Neuronal stem cell (in vitro differentiated cells): ENCODE data around the gene RADIL.

ENCODE experiments used
- DNase-seq: peaks from one replicate; pipeline ENCODE4 v3.0.0-alpha.2; 2013; ENCODE audit warnings: low spot score
- H2AFZ ChIP-seq: one replicate; pipeline ENCODE4 v1.6.1; 2013; ENCODE audit warnings: mild to moderate bottlenecking, low read length, inconsistent platforms
- H2AK5ac ChIP-seq: 2 replicates; pipeline ENCODE4 v1.6.1; 2013; ENCODE audit warnings: low read depth, mild to moderate bottlenecking, inconsistent platforms, low read length, moderate library complexity, mixed read lengths
- H2BK120ac ChIP-seq: 2 replicates; pipeline ENCODE4 v1.6.1; 2013; ENCODE audit warnings: low read depth, mild to moderate bottlenecking, inconsistent platforms, low read length, moderate library complexity, mixed read lengths
- H2BK12ac ChIP-seq: one replicate; pipeline ENCODE4 v1.6.1; 2013; ENCODE audit warnings: low read length, inconsistent platforms
- H2BK15ac ChIP-seq: 2 replicates; pipeline ENCODE4 v1.6.1; 2013; ENCODE audit warnings: mild to moderate bottlenecking, low read length, inconsistent platforms, mixed read lengths
- H2BK5ac ChIP-seq: one replicate; pipeline ENCODE4 v1.6.1; 2013; ENCODE audit warnings: inconsistent platforms, mild to moderate bottlenecking, low read length, moderate library complexity
- H3K14ac ChIP-seq: one replicate; pipeline ENCODE4 v1.6.1; 2013; ENCODE audit warnings: low read length, inconsistent platforms
- H3K18ac ChIP-seq: 2 replicates; pipeline ENCODE4 v1.6.1; 2013; ENCODE audit warnings: low read length, inconsistent platforms
- H3K23ac ChIP-seq: 2 replicates; pipeline ENCODE4 v1.6.1; 2013; ENCODE audit warnings: low read depth, mild to moderate bottlenecking, mixed read lengths, low read length, inconsistent platforms; ENCODE audit not compliant: poor library complexity
- H3K27ac ChIP-seq: replicated peaks from 3 replicates; pipeline ENCODE4 v1.5.1; 2013; ENCODE audit warnings: low read length, inconsistent platforms
- H3K27me3 ChIP-seq, 3 experiments: 2 replicates each; pipeline ENCODE4 v1.6.1; 2013; ENCODE audit warnings: low read length in 3 of 3, mild to moderate bottlenecking in 2 of 3, inconsistent platforms in 1 of 3, low read depth in 1 of 3, mixed read lengths in 1 of 3, moderate library complexity in 1 of 3; ENCODE audit not compliant: control insufficient read depth in 3 of 3, insufficient read depth in 3 of 3
- H3K36me3 ChIP-seq, 2 donors: replicated peaks in 1 of 2; 2 replicates each; pipeline ENCODE4 v1.6.1; 2013; ENCODE audit warnings: low read length in 2 of 2; ENCODE audit not compliant: control insufficient read depth in 2 of 2, insufficient read depth in 2 of 2
- H3K4ac ChIP-seq: 2 replicates; pipeline ENCODE4 v1.6.1; 2013; ENCODE audit warnings: inconsistent platforms, mild to moderate bottlenecking, low read length, moderate library complexity
- H3K4me1 ChIP-seq, 2 donors: 1 replicate in 1 of 2; 2 replicates in 1 of 2; pipeline ENCODE4 v1.6.1; 2013; ENCODE audit warnings: low read length in 2 of 2, low read depth in 1 of 2; ENCODE audit not compliant: control insufficient read depth in 2 of 2, insufficient read depth in 1 of 2
- H3K4me2 ChIP-seq: one replicate; pipeline ENCODE4 v1.6.1; 2013; ENCODE audit warnings: mild to moderate bottlenecking, low read length, inconsistent platforms; ENCODE audit not compliant: insufficient read depth, poor library complexity, severe bottlenecking
- H3K4me3 ChIP-seq, 2 donors: 2 replicates each; pipeline ENCODE4 v1.5.1; 2013; ENCODE audit warnings: low read length in 2 of 2, mild to moderate bottlenecking in 2 of 2, inconsistent platforms in 1 of 2, moderate library complexity in 1 of 2
- H3K79me1 ChIP-seq: one replicate; pipeline ENCODE4 v1.6.1; 2013; ENCODE audit warnings: low read depth, mild to moderate bottlenecking, inconsistent platforms, low read length, moderate library complexity
- H3K9ac ChIP-seq: one replicate; pipeline ENCODE4 v1.6.1; 2013; ENCODE audit warnings: mild to moderate bottlenecking, low read depth, low read length, inconsistent platforms; ENCODE audit not compliant: poor library complexity
- H3K9me3 ChIP-seq, 2 donors: replicated peaks in 1 of 2; 2 replicates each; pipeline versions ENCODE3 to v1.6.1; 2013; ENCODE audit warnings: low read length in 2 of 2, mild to moderate bottlenecking in 2 of 2, inconsistent platforms in 1 of 2, low read depth in 1 of 2, mixed read lengths in 1 of 2, moderate library complexity in 1 of 2; ENCODE audit not compliant: control insufficient read depth in 2 of 2, insufficient read depth in 1 of 2
- H4K8ac ChIP-seq: one replicate; pipeline ENCODE4 v1.6.1; 2013; ENCODE audit warnings: low read depth, mild to moderate bottlenecking, inconsistent platforms, low read length, moderate library complexity
- H4K91ac ChIP-seq: one replicate; pipeline ENCODE4 v1.6.1; 2013; ENCODE audit warnings: low read length, low read depth, mild to moderate bottlenecking, inconsistent platforms; ENCODE audit not compliant: poor library complexity
- WGBS, 2 donors: extraction: QIAGEN DNeasy Blood & Tissue Kit; methylation state at CpG; one replicate each; pipeline ENCODE4 v1.1.7; 2013; ENCODE audit warnings: missing lambda C conversion rate in 2 of 2, mixed read lengths in 1 of 2; ENCODE audit not compliant: insufficient read length in 2 of 2, insufficient replicate concordance in 1 of 2; ENCODE audit errors: extremely low coverage in 2 of 2; 5-methylcytosine and 5-hydroxymethylcytosine counted together

Gene RADIL

GRCh38 chr7:4830176-4830575 is 53.3 kb downstream of the RADIL start:
- H2BK12ac ChIP-seq = no peak overlapping the region
- H2BK5ac ChIP-seq = no peak overlapping the region
- H2BK120ac ChIP-seq = no peak overlapping the region
- H4K91ac ChIP-seq = no peak overlapping the region
- no peak overlapping the region for H4K8ac ChIP-seq
- WGBS, 2 donors = no CpG with 5 or more reads among the region's 14 CpGs
- H2AFZ ChIP-seq = peak overlapping the region; percentile 75
- H2AK5ac ChIP-seq = peak overlapping the region; percentile 25
- no peak overlapping the region for H3K14ac ChIP-seq
- no peak overlapping the region for H3K27ac ChIP-seq
- peaks cover 0 to 1% of the 10 kb centered on the region in 2 donors for H3K4me1 ChIP-seq
- no peak overlapping the region for H3K9ac ChIP-seq
- no peak overlapping the region for H3K4ac ChIP-seq
- H3K18ac ChIP-seq = peak overlapping the region; percentile 52
- H3K4me3 ChIP-seq = no peak overlapping the region
- no peak overlapping the region for H2BK15ac ChIP-seq
- no peaks in the 10 kb centered on the region for H3K9me3 ChIP-seq
- H3K27me3 ChIP-seq = no peaks in the 10 kb centered on the region
- peak overlapping the region; percentile 52 for H3K23ac ChIP-seq
- H3K79me1 ChIP-seq = peaks cover 2% of the 10 kb centered on the region
- peaks cover 3 to 11% of the 10 kb centered on the region in 2 donors for H3K36me3 ChIP-seq
- DNase-seq = peak; percentile 54
- no peak overlapping the region for H3K4me2 ChIP-seq

GRCh38 chr7:4828720-4829383 is 54.7 kb downstream of the RADIL start:
- DNase-seq = no peak
- Histone ChIP-seq H3K36me3 (peaks cover 2 to 3% of the 10 kb centered on the region in 2 donors), H3K4me1 (peaks cover 0 to 1% of the 10 kb centered on the region in 2 donors), H3K4ac (peak overlapping the region; percentile 23), H3K14ac (peak overlapping the region; percentile 63), H3K4me2 (no peak overlapping the region), H3K9me3 (no peaks in the 10 kb centered on the region), H4K91ac (no peak overlapping the region), H3K18ac (no peak overlapping the region), H2AK5ac (peak overlapping the region; percentile 54), H3K23ac (no peak overlapping the region), H2BK15ac (no peak overlapping the region), H3K9ac (peak overlapping the region; percentile 17), H3K27ac (no peak overlapping the region), H3K4me3 (no peak overlapping the region), H2BK12ac (peak overlapping the region; percentile 16), H3K79me1 (no peaks in the 10 kb centered on the region), H4K8ac (no peak overlapping the region), H2AFZ (no peak overlapping the region), H2BK120ac (no peak overlapping the region), H3K27me3 (no peaks in the 10 kb centered on the region), H2BK5ac (peak overlapping the region; percentile 75)
- WGBS, 2 donors = no CpG with 5 or more reads among the region's 17 CpGs

- peak overlapping the region; percentile 44 for H3K9ac ChIP-seq
- H2BK120ac ChIP-seq = no peak overlapping the region
- H3K23ac ChIP-seq = peak overlapping the region; percentile 91
- no peak overlapping the region for H2BK15ac ChIP-seq
- no peak overlapping the region for H3K4me3 ChIP-seq
- H4K8ac ChIP-seq = peak overlapping the region; percentile 3
- H3K9me3 ChIP-seq = no peaks in the 10 kb centered on the region
- no peaks in the 10 kb centered on the region for H3K27me3 ChIP-seq
- H3K36me3 ChIP-seq = peaks cover 0 to 1% of the 10 kb centered on the region in 2 donors
- peaks cover 0 to 1% of the 10 kb centered on the region in 2 donors for H3K4me1 ChIP-seq
- no CpG with 5 or more reads among the region's 15 CpGs for WGBS, 2 donors
- no peak overlapping the region for H4K91ac ChIP-seq
- no peak for DNase-seq
- H3K27ac ChIP-seq = no peak overlapping the region
- peak overlapping the region; percentile 17 for H3K18ac ChIP-seq
- peaks cover 2% of the 10 kb centered on the region for H3K79me1 ChIP-seq
- no peak overlapping the region for H2AFZ ChIP-seq
- no peak overlapping the region for H2BK5ac ChIP-seq
- H3K4ac ChIP-seq = no peak overlapping the region
- no peak overlapping the region for H3K14ac ChIP-seq
- no peak overlapping the region for H2BK12ac ChIP-seq
- H2AK5ac ChIP-seq = no peak overlapping the region
- no peak overlapping the region for H3K4me2 ChIP-seq
Measured at GRCh38 chr7:4825081-4825480, 58.4 kb downstream of the RADIL start.

GRCh38 chr7:4824120-4824775 is 59.3 kb downstream of the RADIL start:
- Histone ChIP-seq H2BK15ac (no peak overlapping the region), H3K9me3 (no peaks in the 10 kb centered on the region), H3K27me3 (no peaks in the 10 kb centered on the region), H3K4me1 (no peaks in the 10 kb centered on the region), H3K4ac (no peak overlapping the region), H3K23ac (peak overlapping the region; percentile 18), H3K4me3 (no peak overlapping the region), H2AK5ac (peak overlapping the region; percentile 63), H2AFZ (no peak overlapping the region), H3K9ac (peak overlapping the region; percentile 70), H3K14ac (no peak overlapping the region), H2BK120ac (no peak overlapping the region), H2BK12ac (no peak overlapping the region), H3K4me2 (no peak overlapping the region), H3K36me3 (no peaks in the 10 kb centered on the region), H3K27ac (no peak overlapping the region), H4K8ac (no peak overlapping the region), H3K79me1 (peaks cover 2% of the 10 kb centered on the region), H4K91ac (no peak overlapping the region), H3K18ac (peak overlapping the region; percentile 19), H2BK5ac (peak overlapping the region; percentile 75)
- no CpG with 5 or more reads among the region's 20 CpGs for WGBS, 2 donors
- DNase-seq = no peak
